ENCODE results near the gene AGPAT2.

GRCh38 chr9:136688274-136689107, 1.2 kb upstream of the AGPAT2 start:
- TF ChIP-seq OVOL3 (tag by site-specific recombination; IDR thresholded peaks at IDR 0.05) (no peak), SP2 (tag by site-specific recombination; IDR thresholded peaks at IDR 0.05) (no peak), CTCF (tag by site-specific recombination; IDR thresholded peaks at IDR 0.05) (no peak), ZNF112 (tag by site-specific recombination; IDR thresholded peaks at IDR 0.05) (no peak), YY1 (tag by site-specific recombination; IDR thresholded peaks at IDR 0.05) (no peak), ZNF140 (tag by site-specific recombination; IDR thresholded peaks at IDR 0.05) (no peak), ZNF280D (tag by site-specific recombination; IDR thresholded peaks at IDR 0.05) (no peak), ZNF747 (tag by site-specific recombination; IDR thresholded peaks at IDR 0.05) (no peak), ZNF324 (tag by site-specific recombination; IDR thresholded peaks at IDR 0.05) (no peak)
- TF ChIP-seq, protein P1, sequence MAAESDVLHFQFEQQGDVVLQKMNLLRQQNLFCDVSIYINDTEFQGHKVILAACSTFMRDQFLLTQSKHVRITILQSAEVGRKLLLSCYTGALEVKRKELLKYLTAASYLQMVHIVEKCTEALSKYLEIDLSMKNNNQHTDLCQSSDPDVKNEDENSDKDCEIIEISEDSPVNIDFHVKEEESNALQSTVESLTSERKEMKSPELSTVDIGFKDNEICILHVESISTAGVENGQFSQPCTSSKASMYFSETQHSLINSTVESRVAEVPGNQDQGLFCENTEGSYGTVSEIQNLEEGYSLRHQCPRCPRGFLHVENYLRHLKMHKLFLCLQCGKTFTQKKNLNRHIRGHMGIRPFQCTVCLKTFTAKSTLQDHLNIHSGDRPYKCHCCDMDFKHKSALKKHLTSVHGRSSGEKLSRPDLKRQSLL (tag by site-specific recombination; IDR thresholded peaks at IDR 0.05), result no peak
